ENCODE data around the gene FBXW7.

FBXW7 gene

GRCh38 chr4:152488246-152488645 is 47.6 kb downstream of the FBXW7 start:
- H3K79me1 ChIP-seq (ENCODE audit: low read length), result peaks cover 4% of the 10 kb centered on the region
- H2BK120ac ChIP-seq (ENCODE audit: low read depth, low read length), result no peak overlapping the region
- H3K4ac ChIP-seq (ENCODE audit: low read depth, low read length), result no peak overlapping the region
- H4K8ac ChIP-seq (ENCODE audit: low read depth, low read length), result no peak overlapping the region
- H3K9ac ChIP-seq (ENCODE audit: low read length), result no peak overlapping the region
- H4K5ac ChIP-seq (ENCODE audit: low read length), result no peak overlapping the region
- H3K56ac ChIP-seq (ENCODE audit: low read length), result no peak overlapping the region
- no peaks in the 10 kb centered on the region for H3K36me3 ChIP-seq (ENCODE audit: control insufficient read depth, insufficient read depth, low read length)
- peaks cover 10% of the 10 kb centered on the region for H3K79me2 ChIP-seq (ENCODE audit: control insufficient read depth, insufficient read depth, low read length)
- H3K27me3 ChIP-seq (ENCODE audit: insufficient read depth, low read length, poor library complexity), result no peaks in the 10 kb centered on the region
- WGBS (ENCODE audit: extremely low coverage, insufficient coverage, low lambda C conversion rate), result no CpG with 5 or more reads among the region's 4 CpGs
- H3K4me3 ChIP-seq (ENCODE audit: low read length), result no peak overlapping the region
- no peak overlapping the region for H3K23ac ChIP-seq (ENCODE audit: low read length)
- no peak for DNase-seq
- H2BK5ac ChIP-seq (ENCODE audit: low read length), result no peak overlapping the region
- no peak overlapping the region for H3K18ac ChIP-seq (ENCODE audit: low read length)
- H2AK5ac ChIP-seq (ENCODE audit: low read length), result no peak overlapping the region
- H3K27ac ChIP-seq (ENCODE audit: low read depth, low read length), result no peak overlapping the region
- H3K4me1 ChIP-seq (ENCODE audit: control insufficient read depth, low read depth, low read length), result no peaks in the 10 kb centered on the region
- no peak overlapping the region for H2BK15ac ChIP-seq (replicated peaks; ENCODE audit: low read depth)
- H3K4me2 ChIP-seq (ENCODE audit: low read length), result no peak overlapping the region

- no peak overlapping the region for H3K4me2 ChIP-seq (ENCODE audit: low read length)
- no peak overlapping the region for H3K4me3 ChIP-seq (ENCODE audit: low read length)
- DNase-seq, result no peak
- H3K79me1 ChIP-seq (ENCODE audit: low read length), result peaks cover 3% of the 10 kb centered on the region
- H3K27me3 ChIP-seq (ENCODE audit: insufficient read depth, low read length, poor library complexity), result no peaks in the 10 kb centered on the region
- H4K5ac ChIP-seq (ENCODE audit: low read length), result no peak overlapping the region
- no peak overlapping the region for H3K9ac ChIP-seq (ENCODE audit: low read length)
- no peak overlapping the region for H3K18ac ChIP-seq (ENCODE audit: low read length)
- H3K23ac ChIP-seq (ENCODE audit: low read length), result no peak overlapping the region
- no peak overlapping the region for H2BK15ac ChIP-seq (replicated peaks; ENCODE audit: low read depth)
- no peak overlapping the region for H3K56ac ChIP-seq (ENCODE audit: low read length)
- H2AK5ac ChIP-seq (ENCODE audit: low read length), result no peak overlapping the region
- no peak overlapping the region for H3K27ac ChIP-seq (ENCODE audit: low read depth, low read length)
- peaks cover 10% of the 10 kb centered on the region for H3K79me2 ChIP-seq (ENCODE audit: control insufficient read depth, insufficient read depth, low read length)
- no peak overlapping the region for H2BK120ac ChIP-seq (ENCODE audit: low read depth, low read length)
- H4K8ac ChIP-seq (ENCODE audit: low read depth, low read length), result no peak overlapping the region
- no peak overlapping the region for H3K4ac ChIP-seq (ENCODE audit: low read depth, low read length)
- no peak overlapping the region for H2BK5ac ChIP-seq (ENCODE audit: low read length)
- H3K36me3 ChIP-seq (ENCODE audit: control insufficient read depth, insufficient read depth, low read length), result no peaks in the 10 kb centered on the region
- H3K4me1 ChIP-seq (ENCODE audit: control insufficient read depth, low read depth, low read length), result no peaks in the 10 kb centered on the region
- WGBS (ENCODE audit: extremely low coverage, insufficient coverage, low lambda C conversion rate), result no CpG with 5 or more reads among the region's 7 CpGs
These were observed 49.2 kb downstream of the FBXW7 start for GRCh38 chr4:152486429-152487389.

GRCh38 chr4:152485726-152486276 is 50.1 kb downstream of the FBXW7 start:
- H4K5ac ChIP-seq (ENCODE audit: low read length), result no peak overlapping the region
- H2BK15ac ChIP-seq (replicated peaks; ENCODE audit: low read depth), result no peak overlapping the region
- H3K4me3 ChIP-seq (ENCODE audit: low read length), result no peak overlapping the region
- H3K56ac ChIP-seq (ENCODE audit: low read length), result no peak overlapping the region
- no peak overlapping the region for H3K4me2 ChIP-seq (ENCODE audit: low read length)
- H3K9ac ChIP-seq (ENCODE audit: low read length), result no peak overlapping the region
- H3K36me3 ChIP-seq (ENCODE audit: control insufficient read depth, insufficient read depth, low read length), result no peaks in the 10 kb centered on the region
- H3K18ac ChIP-seq (ENCODE audit: low read length), result no peak overlapping the region
- H3K27me3 ChIP-seq (ENCODE audit: insufficient read depth, low read length, poor library complexity), result no peaks in the 10 kb centered on the region
- peaks cover 10% of the 10 kb centered on the region for H3K79me2 ChIP-seq (ENCODE audit: control insufficient read depth, insufficient read depth, low read length)
- no peak overlapping the region for H4K8ac ChIP-seq (ENCODE audit: low read depth, low read length)
- H2BK120ac ChIP-seq (ENCODE audit: low read depth, low read length), result no peak overlapping the region
- H3K4me1 ChIP-seq (ENCODE audit: control insufficient read depth, low read depth, low read length), result no peaks in the 10 kb centered on the region
- no peak overlapping the region for H2BK5ac ChIP-seq (ENCODE audit: low read length)
- H3K27ac ChIP-seq (ENCODE audit: low read depth, low read length), result no peak overlapping the region
- H2AK5ac ChIP-seq (ENCODE audit: low read length), result no peak overlapping the region
- WGBS (ENCODE audit: extremely low coverage, insufficient coverage, low lambda C conversion rate), result no CpG with 5 or more reads among the region's 6 CpGs
- H3K79me1 ChIP-seq (ENCODE audit: low read length), result peaks cover 3% of the 10 kb centered on the region
- H3K4ac ChIP-seq (ENCODE audit: low read depth, low read length), result no peak overlapping the region
- no peak overlapping the region for H3K23ac ChIP-seq (ENCODE audit: low read length)
- no peak for DNase-seq

- no peak overlapping the region for H3K23ac ChIP-seq (ENCODE audit: low read length)
- WGBS (ENCODE audit: extremely low coverage, insufficient coverage, low lambda C conversion rate), result no CpG with 5 or more reads among the region's 2 CpGs
- no peak overlapping the region for H3K9ac ChIP-seq (ENCODE audit: low read length)
- H2BK5ac ChIP-seq (ENCODE audit: low read length), result no peak overlapping the region
- no peak overlapping the region for H2BK15ac ChIP-seq (replicated peaks; ENCODE audit: low read depth)
- no peaks in the 10 kb centered on the region for H3K27me3 ChIP-seq (ENCODE audit: insufficient read depth, low read length, poor library complexity)
- no peak overlapping the region for H3K4ac ChIP-seq (ENCODE audit: low read depth, low read length)
- H3K56ac ChIP-seq (ENCODE audit: low read length), result no peak overlapping the region
- H3K79me2 ChIP-seq (ENCODE audit: control insufficient read depth, insufficient read depth, low read length), result peaks cover 6% of the 10 kb centered on the region
- H2AK5ac ChIP-seq (ENCODE audit: low read length), result no peak overlapping the region
- no peak overlapping the region for H3K18ac ChIP-seq (ENCODE audit: low read length)
- H2BK120ac ChIP-seq (ENCODE audit: low read depth, low read length), result no peak overlapping the region
- H3K36me3 ChIP-seq (ENCODE audit: control insufficient read depth, insufficient read depth, low read length), result no peaks in the 10 kb centered on the region
- H3K4me1 ChIP-seq (ENCODE audit: control insufficient read depth, low read depth, low read length), result no peaks in the 10 kb centered on the region
- no peak overlapping the region for H3K27ac ChIP-seq (ENCODE audit: low read depth, low read length)
- peaks cover 1% of the 10 kb centered on the region for H3K79me1 ChIP-seq (ENCODE audit: low read length)
- no peak for DNase-seq
- no peak overlapping the region for H3K4me3 ChIP-seq (ENCODE audit: low read length)
- no peak overlapping the region for H3K4me2 ChIP-seq (ENCODE audit: low read length)
- H4K8ac ChIP-seq (ENCODE audit: low read depth, low read length), result no peak overlapping the region
- H4K5ac ChIP-seq (ENCODE audit: low read length), result no peak overlapping the region
These were observed 53.7 kb downstream of the FBXW7 start for GRCh38 chr4:152482211-152482610.

- WGBS (ENCODE audit: extremely low coverage, insufficient coverage, low lambda C conversion rate), result no CpG with 5 or more reads among the region's 2 CpGs
These were observed 55.0 kb downstream of the FBXW7 start for GRCh38 chr4:152480901-152481300.

More at GRCh38 chr4:152480901-152481300, 55.0 kb downstream of the FBXW7 start:
- no peak for DNase-seq
- H3K18ac ChIP-seq (ENCODE audit: low read length), result no peak overlapping the region
- no peak overlapping the region for H4K5ac ChIP-seq (ENCODE audit: low read length)
- no peak overlapping the region for H3K27ac ChIP-seq (ENCODE audit: low read depth, low read length)
- peaks cover 1% of the 10 kb centered on the region for H3K79me1 ChIP-seq (ENCODE audit: low read length)
- no peak overlapping the region for H2BK120ac ChIP-seq (ENCODE audit: low read depth, low read length)
- H3K23ac ChIP-seq (ENCODE audit: low read length), result no peak overlapping the region
- H3K4me1 ChIP-seq (ENCODE audit: control insufficient read depth, low read depth, low read length), result no peaks in the 10 kb centered on the region
- no peak overlapping the region for H2BK5ac ChIP-seq (ENCODE audit: low read length)
- no peaks in the 10 kb centered on the region for H3K27me3 ChIP-seq (ENCODE audit: insufficient read depth, low read length, poor library complexity)
- H3K4me3 ChIP-seq (ENCODE audit: low read length), result no peak overlapping the region
- no peak overlapping the region for H4K8ac ChIP-seq (ENCODE audit: low read depth, low read length)
- H2AK5ac ChIP-seq (ENCODE audit: low read length), result no peak overlapping the region
- no peak overlapping the region for H3K4ac ChIP-seq (ENCODE audit: low read depth, low read length)
- no peak overlapping the region for H2BK15ac ChIP-seq (replicated peaks; ENCODE audit: low read depth)
- H3K4me2 ChIP-seq (ENCODE audit: low read length), result no peak overlapping the region
- no peak overlapping the region for H3K56ac ChIP-seq (ENCODE audit: low read length)
- no peak overlapping the region for H3K9ac ChIP-seq (ENCODE audit: low read length)
- peaks cover 4% of the 10 kb centered on the region for H3K79me2 ChIP-seq (ENCODE audit: control insufficient read depth, insufficient read depth, low read length)
- no peaks in the 10 kb centered on the region for H3K36me3 ChIP-seq (ENCODE audit: control insufficient read depth, insufficient read depth, low read length)
